Stomach (tissue), 4 donors: Measurements from ENCODE around the gene R3HDM4.

Experiments used
- POLR2A ChIP-seq, 4 donors: fragments of 450-650 bp; IDR thresholded peaks; one replicate each; pipeline ENCODE4 v1.6.1; 2016; ENCODE audit warnings: antibody characterized with exemption in 4 of 4, control low read depth in 2 of 4, mild to moderate bottlenecking in 1 of 4, moderate library complexity in 1 of 4
- POLR2AphosphoS5 ChIP-seq, 3 donors: sonication (generic); formaldehyde crosslinking; IDR thresholded peaks; one replicate each; pipeline ENCODE4 v1.6.1; 2016; ENCODE audit warnings: antibody characterized with exemption in 3 of 3
- TF ChIP-seq, protein P1 (sequence below), 7 experiments: fragments of 450-650 bp in 4 of 7; fragments of 200-600 bp in 3 of 7; sonication (generic) in 3 of 7; IDR thresholded peaks; one replicate each; pipeline ENCODE4 v1.5.1; 2016 to 2019; ENCODE audit warnings: antibody characterized with exemption in 7 of 7, control low read depth in 2 of 7, mild to moderate bottlenecking in 1 of 7

DNA sequence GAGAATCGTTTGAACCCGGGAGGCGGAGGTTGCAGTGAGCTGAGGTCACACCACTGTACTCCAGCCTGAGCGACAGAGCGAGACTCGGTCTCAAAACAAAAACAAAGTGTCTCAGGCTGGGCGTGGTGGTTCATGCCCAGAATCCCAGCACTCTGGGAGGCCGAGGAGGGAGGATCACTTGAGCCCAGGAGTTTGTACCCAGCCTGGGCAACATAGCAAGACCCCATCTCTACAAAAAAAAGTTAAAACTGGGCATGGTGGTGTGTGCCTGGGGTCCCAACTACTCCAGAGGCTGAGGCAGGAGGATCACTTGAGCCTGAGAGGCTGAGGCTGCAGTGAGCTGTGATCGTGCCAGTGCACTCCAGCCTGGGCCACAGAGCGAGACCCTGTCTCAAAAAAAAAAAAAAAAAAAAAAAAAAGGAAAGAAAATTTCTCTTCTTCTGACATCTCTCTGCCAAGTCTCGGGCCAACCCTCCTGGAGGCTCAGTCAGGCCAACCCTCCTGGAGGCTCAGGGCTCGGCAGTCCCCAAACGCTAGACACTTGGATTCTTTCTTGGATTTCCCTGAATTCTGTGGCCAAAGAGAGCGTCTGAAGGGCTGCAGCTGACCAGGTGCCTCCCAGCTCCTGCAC is 39.1 kb upstream of the R3HDM4 start:
- TF ChIP-seq, protein P1, sequence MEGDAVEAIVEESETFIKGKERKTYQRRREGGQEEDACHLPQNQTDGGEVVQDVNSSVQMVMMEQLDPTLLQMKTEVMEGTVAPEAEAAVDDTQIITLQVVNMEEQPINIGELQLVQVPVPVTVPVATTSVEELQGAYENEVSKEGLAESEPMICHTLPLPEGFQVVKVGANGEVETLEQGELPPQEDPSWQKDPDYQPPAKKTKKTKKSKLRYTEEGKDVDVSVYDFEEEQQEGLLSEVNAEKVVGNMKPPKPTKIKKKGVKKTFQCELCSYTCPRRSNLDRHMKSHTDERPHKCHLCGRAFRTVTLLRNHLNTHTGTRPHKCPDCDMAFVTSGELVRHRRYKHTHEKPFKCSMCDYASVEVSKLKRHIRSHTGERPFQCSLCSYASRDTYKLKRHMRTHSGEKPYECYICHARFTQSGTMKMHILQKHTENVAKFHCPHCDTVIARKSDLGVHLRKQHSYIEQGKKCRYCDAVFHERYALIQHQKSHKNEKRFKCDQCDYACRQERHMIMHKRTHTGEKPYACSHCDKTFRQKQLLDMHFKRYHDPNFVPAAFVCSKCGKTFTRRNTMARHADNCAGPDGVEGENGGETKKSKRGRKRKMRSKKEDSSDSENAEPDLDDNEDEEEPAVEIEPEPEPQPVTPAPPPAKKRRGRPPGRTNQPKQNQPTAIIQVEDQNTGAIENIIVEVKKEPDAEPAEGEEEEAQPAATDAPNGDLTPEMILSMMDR (IDR thresholded peaks at IDR 0.05), result no peak
- TF ChIP-seq POLR2AphosphoS5 (IDR thresholded peaks at IDR 0.05) (no peak), POLR2A (IDR thresholded peaks at IDR 0.05) (no peak)
